ENCODE results near the gene S100A8. TPM values are rescaled to one million over a fixed set of nuclear protein-coding genes. Genes with fewer than 3 reads are reported as not detected.
A peak's percentile ranks its signal among the peaks of the same experiment; 100 is the strongest.

The S100A8 gene
- total RNA-seq, 1 experiment from 2014 or later: not detected

DNA sequence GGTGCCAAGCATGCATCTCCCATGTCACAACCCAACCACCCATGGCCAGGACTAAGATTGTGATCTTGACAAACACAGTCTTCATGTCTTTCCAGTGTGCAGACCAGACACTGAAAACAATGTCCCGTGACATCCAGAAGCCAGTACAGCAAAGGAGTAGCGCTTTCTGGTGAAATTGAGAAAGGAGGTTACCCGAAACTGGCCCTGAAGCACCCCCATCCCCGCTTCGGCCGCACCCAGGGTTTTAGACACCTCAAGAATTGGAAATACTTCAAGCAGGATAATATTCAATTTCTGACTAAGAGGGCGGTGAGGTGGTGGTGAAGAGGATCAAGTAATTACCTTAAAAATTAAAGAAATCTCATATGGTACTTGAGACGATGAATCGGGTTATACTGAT, 10.6 kb upstream of the S100A8 start:
- H3K36me3 ChIP-seq (ENCODE audit: control insufficient read depth, insufficient read depth, low read length): no peaks in the 10 kb centered on the region
- no TSS peak for BruUV-seq (replicated peaks)
- POLR2A ChIA-PET: no interaction called here
- no peak overlapping the region for H3K4me3 ChIP-seq (ENCODE audit: low read depth in 2 of 2, low read length in 2 of 2)
- in situ Hi-C loops (cut with HindIII; ENCODE audit: low pct_unique_long_range_greater_than_20kb, low sequenced_read_pairs): no loop called here
- DNase-seq (ENCODE audit: low read depth, low spot score) (no peak), ATAC-seq (no peak)
- no peak overlapping the region for H3K27ac ChIP-seq (ENCODE audit: low read length)
- H3K4me1 ChIP-seq (ENCODE audit: control insufficient read depth, insufficient read depth, low read length): no peaks in the 10 kb centered on the region
- intact Hi-C loops (cut with micrococcal nuclease; ENCODE audit: unreplicated experiment): loop anchor here (10.0 kb wide), 1 partner anchor 93 kb away; no protein-coding TSS in a partner anchor
- CTCF ChIA-PET: no interaction called here
- H3K27me3 ChIP-seq (ENCODE audit: control insufficient read depth, insufficient read depth, low read length): peaks cover 18% of the 10 kb centered on the region
- no peaks in the 10 kb centered on the region for H3K9me3 ChIP-seq (ENCODE audit: control insufficient read depth, insufficient read depth, low read depth, low read length)
- TF ChIP-seq, protein P1, sequence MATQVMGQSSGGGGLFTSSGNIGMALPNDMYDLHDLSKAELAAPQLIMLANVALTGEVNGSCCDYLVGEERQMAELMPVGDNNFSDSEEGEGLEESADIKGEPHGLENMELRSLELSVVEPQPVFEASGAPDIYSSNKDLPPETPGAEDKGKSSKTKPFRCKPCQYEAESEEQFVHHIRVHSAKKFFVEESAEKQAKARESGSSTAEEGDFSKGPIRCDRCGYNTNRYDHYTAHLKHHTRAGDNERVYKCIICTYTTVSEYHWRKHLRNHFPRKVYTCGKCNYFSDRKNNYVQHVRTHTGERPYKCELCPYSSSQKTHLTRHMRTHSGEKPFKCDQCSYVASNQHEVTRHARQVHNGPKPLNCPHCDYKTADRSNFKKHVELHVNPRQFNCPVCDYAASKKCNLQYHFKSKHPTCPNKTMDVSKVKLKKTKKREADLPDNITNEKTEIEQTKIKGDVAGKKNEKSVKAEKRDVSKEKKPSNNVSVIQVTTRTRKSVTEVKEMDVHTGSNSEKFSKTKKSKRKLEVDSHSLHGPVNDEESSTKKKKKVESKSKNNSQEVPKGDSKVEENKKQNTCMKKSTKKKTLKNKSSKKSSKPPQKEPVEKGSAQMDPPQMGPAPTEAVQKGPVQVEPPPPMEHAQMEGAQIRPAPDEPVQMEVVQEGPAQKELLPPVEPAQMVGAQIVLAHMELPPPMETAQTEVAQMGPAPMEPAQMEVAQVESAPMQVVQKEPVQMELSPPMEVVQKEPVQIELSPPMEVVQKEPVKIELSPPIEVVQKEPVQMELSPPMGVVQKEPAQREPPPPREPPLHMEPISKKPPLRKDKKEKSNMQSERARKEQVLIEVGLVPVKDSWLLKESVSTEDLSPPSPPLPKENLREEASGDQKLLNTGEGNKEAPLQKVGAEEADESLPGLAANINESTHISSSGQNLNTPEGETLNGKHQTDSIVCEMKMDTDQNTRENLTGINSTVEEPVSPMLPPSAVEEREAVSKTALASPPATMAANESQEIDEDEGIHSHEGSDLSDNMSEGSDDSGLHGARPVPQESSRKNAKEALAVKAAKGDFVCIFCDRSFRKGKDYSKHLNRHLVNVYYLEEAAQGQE (IDR thresholded peaks at IDR 0.05; ENCODE audit: insufficient read depth in 1 of 2, low read depth in 2 of 2, low read length in 1 of 2): no peak
- no peak for TF ChIP-seq CTCF (IDR thresholded peaks at IDR 0.05)
- no peak for TF ChIP-seq POLR2AphosphoS5 (IDR thresholded peaks at IDR 0.05; ENCODE audit: low read depth, low read length)
- no peak for TF ChIP-seq TCF7L2 (IDR thresholded peaks at IDR 0.05; ENCODE audit: low read depth, low read length)
- TF ChIP-seq SIN3A (IDR thresholded peaks at IDR 0.05; ENCODE audit: borderline replicate concordance, insufficient read depth, low read depth, low read length): no peak

GRCh38 chr1:153400244-153400643, 9.4 kb upstream of the S100A8 start:
- ChIA-PET POLR2A (no interaction called here), CTCF (interaction anchor here (1.3 kb wide), 1 partner anchor 95 kb away, joined by 4 read pairs; no protein-coding TSS in a partner anchor)
- no peak for TF ChIP-seq TCF7L2 (IDR thresholded peaks at IDR 0.05; ENCODE audit: low read depth, low read length)
- no peak for TF ChIP-seq POLR2AphosphoS5 (IDR thresholded peaks at IDR 0.05; ENCODE audit: low read depth, low read length)
- no peak for TF ChIP-seq SIN3A (IDR thresholded peaks at IDR 0.05; ENCODE audit: borderline replicate concordance, insufficient read depth, low read depth, low read length)
- TF ChIP-seq, protein P1 (IDR thresholded peaks at IDR 0.05; ENCODE audit: insufficient read depth in 1 of 2, low read depth in 2 of 2, low read length in 1 of 2): no peak
- TF ChIP-seq CTCF (IDR thresholded peaks at IDR 0.05): no peak
- BruUV-seq (replicated peaks): no TSS peak
- no peaks in the 10 kb centered on the region for H3K4me1 ChIP-seq (ENCODE audit: control insufficient read depth, insufficient read depth, low read length)
- in situ Hi-C loops (cut with HindIII; ENCODE audit: low pct_unique_long_range_greater_than_20kb, low sequenced_read_pairs) (no loop called here), intact Hi-C loops (cut with micrococcal nuclease; ENCODE audit: unreplicated experiment) (loop anchor here (10.0 kb wide), 1 partner anchor 95 kb away; no protein-coding TSS in a partner anchor)
- H3K27ac ChIP-seq (ENCODE audit: low read length): no peak overlapping the region
- DNase-seq (ENCODE audit: low read depth, low spot score): no peak
- H3K9me3 ChIP-seq (ENCODE audit: control insufficient read depth, insufficient read depth, low read depth, low read length): no peaks in the 10 kb centered on the region
- peaks cover 18% of the 10 kb centered on the region for H3K27me3 ChIP-seq (ENCODE audit: control insufficient read depth, insufficient read depth, low read length)
- no peak overlapping the region for H3K4me3 ChIP-seq (ENCODE audit: low read depth in 2 of 2, low read length in 2 of 2)
- H3K36me3 ChIP-seq (ENCODE audit: control insufficient read depth, insufficient read depth, low read length): no peaks in the 10 kb centered on the region
- ATAC-seq: 0 out of 2 replicates have a peak, but pooled peaks have one; percentile 56
